ENCODE data around the gene CELSR2. TPM values are rescaled to one million over a fixed set of nuclear protein-coding genes. Genes with fewer than 3 reads are reported as not detected.

CELSR2 gene
- total and polyA plus RNA-seq, 2 donors (not counting 1 experiment from before 2014, with no cell fraction given), result 0.57 to 2.7 TPM

GRCh38 chr1:109208836-109209463 is 40.4 kb upstream of the CELSR2 start:
- H3K4me1 ChIP-seq (ENCODE audit: control insufficient read depth in 2 of 2, insufficient read depth in 2 of 2, low read length in 2 of 2), result peaks cover 4 to 5% of the 10 kb centered on the region in 2 donors
- Mint-ChIP-seq H3K4me1 (peaks cover 2% of the 10 kb centered on the region), H3K27ac (no peak overlapping the region), H3K9me3 (ENCODE audit: insufficient read depth) (no peaks in the 10 kb centered on the region), H3K4me3 (no peak overlapping the region), H3K27me3 (peaks cover 4% of the 10 kb centered on the region)
- peaks cover 2% of the 10 kb centered on the region for H3K79me2 ChIP-seq (ENCODE audit: control insufficient read depth, insufficient read depth, low read length)
- ATAC-seq (ENCODE audit: low read depth), result no peak
- ChIA-PET CTCF (no interaction called here), POLR2A (no interaction called here)
- intact Hi-C loops (cut with micrococcal nuclease), result no loop called here
- no peak overlapping the region for H3K27ac ChIP-seq (ENCODE audit: low read length in 2 of 2)
- 94% methylated on average over 6 of the region's 9 CpGs for WGBS (ENCODE audit: insufficient coverage)
- no peak overlapping the region for H2AFZ ChIP-seq (ENCODE audit: insufficient read depth, low read depth, low read length, poor library complexity, severe bottlenecking)
- no peak overlapping the region for H3K9ac ChIP-seq (ENCODE audit: low read length)
- TF ChIP-seq CTCF (IDR thresholded peaks at IDR 0.05), result no peak
- TF ChIP-seq EZH2 (IDR thresholded peaks at IDR 0.05; ENCODE audit: borderline replicate concordance, insufficient read depth, low read depth, low read length, poor library complexity, severe bottlenecking), result no peak
- no peaks in the 10 kb centered on the region for H4K20me1 ChIP-seq (ENCODE audit: control insufficient read depth, insufficient read depth, low read length, poor library complexity, severe bottlenecking)
- no peak overlapping the region for H3K4me2 ChIP-seq (replicated peaks; ENCODE audit: low read depth, low read length, poor library complexity, severe bottlenecking)
- no peak for DNase-seq
- no peaks in the 10 kb centered on the region for H3K9me3 ChIP-seq (ENCODE audit: control extremely low read depth in 1 of 3, control insufficient read depth in 2 of 3, insufficient read depth in 1 of 3, low read length in 2 of 3)
- H3K27me3 ChIP-seq (replicated peaks in 1 of 4; ENCODE audit: control extremely low read depth in 1 of 4, control insufficient read depth in 3 of 4, insufficient read depth in 4 of 4, low read length in 3 of 4), result no peaks in the 10 kb centered on the region
- no peaks in the 10 kb centered on the region for H3K36me3 ChIP-seq (replicated peaks in 1 of 2; ENCODE audit: control extremely low read depth in 1 of 2, control insufficient read depth in 1 of 2, extremely low read depth in 1 of 2, insufficient read depth in 2 of 2, low read length in 1 of 2)
- no peak overlapping the region for H3K4me3 ChIP-seq (ENCODE audit: control extremely low read depth in 1 of 5, extremely low read depth in 1 of 5, insufficient read depth in 1 of 5, low read depth in 2 of 5, low read length in 4 of 5)

- DNase-seq (no peak), ATAC-seq (ENCODE audit: low read depth) (no peak)
- Mint-ChIP-seq H3K27ac (no peak overlapping the region), H3K9me3 (ENCODE audit: insufficient read depth) (no peaks in the 10 kb centered on the region), H3K4me3 (no peak overlapping the region), H3K27me3 (peaks cover 4% of the 10 kb centered on the region), H3K4me1 (peaks cover 12% of the 10 kb centered on the region)
- ChIA-PET POLR2A (interaction anchor here (0.7 kb wide), 1 partner anchor 110 kb away, joined by 3 read pairs; no protein-coding TSS in a partner anchor), CTCF (no interaction called here)
- no peaks in the 10 kb centered on the region for H3K9me3 ChIP-seq (ENCODE audit: control extremely low read depth in 1 of 3, control insufficient read depth in 2 of 3, insufficient read depth in 1 of 3, low read length in 2 of 3)
- peaks cover 9 to 13% of the 10 kb centered on the region in 2 donors for H3K4me1 ChIP-seq (ENCODE audit: control insufficient read depth in 2 of 2, insufficient read depth in 2 of 2, low read length in 2 of 2)
- 95% methylated on average over 6 of the region's 8 CpGs for WGBS (ENCODE audit: insufficient coverage)
- no peak for TF ChIP-seq CTCF (IDR thresholded peaks at IDR 0.05)
- no peak overlapping the region for H3K4me3 ChIP-seq (ENCODE audit: control extremely low read depth in 1 of 5, extremely low read depth in 1 of 5, insufficient read depth in 1 of 5, low read depth in 2 of 5, low read length in 4 of 5)
- H3K79me2 ChIP-seq (ENCODE audit: control insufficient read depth, insufficient read depth, low read length), result peaks cover 13% of the 10 kb centered on the region
- no peaks in the 10 kb centered on the region for H3K27me3 ChIP-seq (replicated peaks in 1 of 4; ENCODE audit: control extremely low read depth in 1 of 4, control insufficient read depth in 3 of 4, insufficient read depth in 4 of 4, low read length in 3 of 4)
- peaks cover 8% of the 10 kb centered on the region for H4K20me1 ChIP-seq (ENCODE audit: control insufficient read depth, insufficient read depth, low read length, poor library complexity, severe bottlenecking)
- intact Hi-C loops (cut with micrococcal nuclease), result loop anchor here (5.0 kb wide), 3 partner anchors 168 to 333 kb away; partner anchors contain the start of genes CLCC1, GPSM2 and WDR47
- no peak overlapping the region for H3K4me2 ChIP-seq (replicated peaks; ENCODE audit: low read depth, low read length, poor library complexity, severe bottlenecking)
- H2AFZ ChIP-seq (ENCODE audit: insufficient read depth, low read depth, low read length, poor library complexity, severe bottlenecking), result no peak overlapping the region
- H3K36me3 ChIP-seq (replicated peaks in 1 of 2; ENCODE audit: control extremely low read depth in 1 of 2, control insufficient read depth in 1 of 2, extremely low read depth in 1 of 2, insufficient read depth in 2 of 2, low read length in 1 of 2), result no peaks in the 10 kb centered on the region
- H3K9ac ChIP-seq (ENCODE audit: low read length), result no peak overlapping the region
- no peak overlapping the region for H3K27ac ChIP-seq (ENCODE audit: low read length in 2 of 2)
Measured at GRCh38 chr1:109210058-109210457, 39.3 kb upstream of the CELSR2 start.

Data from B cell (primary cell).